Measurements from ENCODE around the gene CREB3.

DNA sequence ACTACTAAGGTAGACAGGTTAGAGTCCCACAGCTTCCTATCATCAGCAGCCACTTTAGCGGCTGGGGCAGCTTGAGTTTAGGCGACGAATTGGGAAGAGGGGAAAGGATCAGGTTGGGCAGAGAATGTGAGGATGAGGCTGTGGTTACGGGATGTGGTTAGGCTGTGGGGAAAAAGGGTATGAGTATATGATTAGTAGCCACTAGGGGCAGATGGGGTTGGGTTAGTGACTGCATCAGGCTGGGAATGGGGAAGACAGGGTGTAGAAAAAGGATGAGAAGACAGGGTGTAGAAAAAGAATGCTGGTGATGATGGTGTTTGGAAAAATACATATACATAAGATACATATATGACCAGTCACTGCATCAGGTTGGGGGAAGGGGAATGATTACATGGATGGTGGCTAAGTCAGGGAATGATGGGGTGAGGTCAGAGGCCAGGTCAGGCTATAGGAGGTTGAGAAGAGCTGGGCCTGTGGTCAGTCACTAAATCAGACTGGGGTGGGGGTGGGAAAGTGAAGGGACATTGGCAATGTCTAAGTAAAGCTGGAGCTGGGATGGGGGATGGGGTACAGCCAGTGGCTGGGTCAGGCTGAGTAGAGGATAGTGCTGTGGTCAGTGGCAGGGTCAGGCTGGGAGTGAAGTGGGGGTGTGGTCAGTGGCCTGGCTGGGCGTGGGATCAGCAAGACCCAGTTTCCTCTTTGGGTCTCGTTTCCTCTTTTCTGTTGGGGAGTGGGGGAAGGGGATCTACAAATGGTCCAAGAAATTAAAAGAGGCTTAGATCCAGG, 2.6 kb upstream of the CREB3 start:
- TF ChIP-seq CTCF (IDR thresholded peaks at IDR 0.05; ENCODE audit: low read depth, low read length) (peak; percentile 35), POLR2A (IDR thresholded peaks at IDR 0.05; ENCODE audit: extremely low read depth, insufficient read length) (no peak)
- TF ChIP-seq, protein P1, sequence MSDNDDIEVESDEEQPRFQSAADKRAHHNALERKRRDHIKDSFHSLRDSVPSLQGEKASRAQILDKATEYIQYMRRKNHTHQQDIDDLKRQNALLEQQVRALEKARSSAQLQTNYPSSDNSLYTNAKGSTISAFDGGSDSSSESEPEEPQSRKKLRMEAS (IDR thresholded peaks at IDR 0.05; ENCODE audit: low read depth, low read length): no peak
